Stomach (tissue), 4 donors: ENCODE data around the gene DYRK1A.

Experiments used
- POLR2AphosphoS5 ChIP-seq, 3 donors: sonication (generic); formaldehyde crosslinking; IDR thresholded peaks; one replicate each; pipeline ENCODE4 v1.6.1; 2016; ENCODE audit warnings: antibody characterized with exemption in 3 of 3
- TF ChIP-seq, protein P1 (sequence below), 7 experiments: fragments of 450-650 bp in 4 of 7; fragments of 200-600 bp in 3 of 7; sonication (generic) in 3 of 7; IDR thresholded peaks; one replicate each; pipeline ENCODE4 v1.5.1; 2016 to 2019; ENCODE audit warnings: antibody characterized with exemption in 7 of 7, control low read depth in 2 of 7, mild to moderate bottlenecking in 1 of 7

DNA sequence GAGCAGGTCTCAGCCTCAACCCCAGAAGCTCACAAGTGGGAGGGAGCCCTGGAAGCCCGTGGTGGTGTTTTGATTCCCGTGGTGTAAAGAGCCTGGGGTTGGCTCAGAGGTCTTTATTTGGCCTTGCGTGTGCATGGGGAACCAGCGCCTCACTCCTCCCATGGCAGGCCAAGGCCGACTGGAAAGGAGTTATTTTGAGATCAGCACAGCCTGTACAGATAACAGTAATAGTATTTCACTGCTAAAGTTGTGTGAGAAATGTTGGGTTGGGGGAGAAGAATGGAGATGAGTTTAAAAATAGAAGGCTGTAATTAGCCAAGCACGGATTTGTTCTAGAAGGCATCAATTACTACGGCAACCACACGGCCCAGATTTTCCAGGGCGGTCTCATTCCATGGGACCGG is 186.5 kb downstream of the DYRK1A start:
- TF ChIP-seq POLR2AphosphoS5 (IDR thresholded peaks at IDR 0.05): no peak
- TF ChIP-seq, protein P1, sequence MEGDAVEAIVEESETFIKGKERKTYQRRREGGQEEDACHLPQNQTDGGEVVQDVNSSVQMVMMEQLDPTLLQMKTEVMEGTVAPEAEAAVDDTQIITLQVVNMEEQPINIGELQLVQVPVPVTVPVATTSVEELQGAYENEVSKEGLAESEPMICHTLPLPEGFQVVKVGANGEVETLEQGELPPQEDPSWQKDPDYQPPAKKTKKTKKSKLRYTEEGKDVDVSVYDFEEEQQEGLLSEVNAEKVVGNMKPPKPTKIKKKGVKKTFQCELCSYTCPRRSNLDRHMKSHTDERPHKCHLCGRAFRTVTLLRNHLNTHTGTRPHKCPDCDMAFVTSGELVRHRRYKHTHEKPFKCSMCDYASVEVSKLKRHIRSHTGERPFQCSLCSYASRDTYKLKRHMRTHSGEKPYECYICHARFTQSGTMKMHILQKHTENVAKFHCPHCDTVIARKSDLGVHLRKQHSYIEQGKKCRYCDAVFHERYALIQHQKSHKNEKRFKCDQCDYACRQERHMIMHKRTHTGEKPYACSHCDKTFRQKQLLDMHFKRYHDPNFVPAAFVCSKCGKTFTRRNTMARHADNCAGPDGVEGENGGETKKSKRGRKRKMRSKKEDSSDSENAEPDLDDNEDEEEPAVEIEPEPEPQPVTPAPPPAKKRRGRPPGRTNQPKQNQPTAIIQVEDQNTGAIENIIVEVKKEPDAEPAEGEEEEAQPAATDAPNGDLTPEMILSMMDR (IDR thresholded peaks at IDR 0.05): no peak
